Measurements from ENCODE around the gene F2. TPM values are rescaled to one million over a fixed set of nuclear protein-coding genes. Genes with fewer than 3 reads are reported as not detected.
A peak's percentile ranks its signal among the peaks of the same experiment; 100 is the strongest.

Gene F2
- total and polyA plus RNA-seq, 2 of the 13 experiments (the other 11 are each of a cell fraction or from before 2014, with no cell fraction given): 330 to 801 TPM

DNA sequence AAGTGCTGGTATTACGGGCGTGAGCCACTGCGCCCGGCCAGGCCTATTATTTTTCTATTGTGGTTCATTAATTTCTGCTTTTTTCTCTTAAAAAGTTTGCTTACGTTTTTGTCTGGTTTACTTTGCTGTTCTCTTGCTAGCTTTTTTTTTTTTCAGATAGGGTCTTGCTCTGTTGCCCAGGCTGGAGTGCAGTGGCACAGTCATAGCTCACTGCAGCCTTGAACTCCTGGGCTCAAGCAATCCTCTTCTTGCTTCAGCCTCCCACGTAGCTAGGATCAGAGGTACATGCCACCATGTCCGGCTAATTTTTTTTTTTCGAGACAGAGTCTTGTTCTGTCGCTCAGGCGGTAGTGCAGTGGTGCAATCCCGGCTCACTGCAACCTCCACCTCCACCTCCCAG lies 18.7 kb downstream of the F2 start:
- peaks cover 14% of the 10 kb centered on the region for H3K4me1 ChIP-seq (ENCODE audit: insufficient read depth, low read length)
- H3K9ac ChIP-seq (ENCODE audit: insufficient read depth, low read depth, low read length): no peak overlapping the region
- H2AFZ ChIP-seq (ENCODE audit: low read length): no peak overlapping the region
- in situ Hi-C loops (cut with HindIII; ENCODE audit: extremely low pct_ligation_motif_present, low pct_unique_long_range_greater_than_20kb) (no loop called here), intact Hi-C loops (cut with micrococcal nuclease; ENCODE audit: unreplicated experiment) (no loop called here)
- no peak overlapping the region for H3K27ac ChIP-seq (ENCODE audit: extremely low read length, insufficient read depth, low read length)
- FAIRE-seq: no peak
- no TSS peak for BruUV-seq (replicated peaks)
- peaks cover 11% of the 10 kb centered on the region for H3K79me2 ChIP-seq (ENCODE audit: insufficient read depth, low read length)
- no peaks in the 10 kb centered on the region for H3K9me3 ChIP-seq (ENCODE audit: low read length)
- no peak for ATAC-seq
- TF ChIP-seq POLR2G (IDR thresholded peaks at IDR 0.05; ENCODE audit: low read depth, low read length) (0 out of 2 replicates have a peak, but pooled peaks have one; percentile 33), ZNF121 (CRISPR knock-in tag; IDR thresholded peaks at IDR 0.05) (peak; percentile 90), NFKB2 (CRISPR knock-in tag; IDR thresholded peaks at IDR 0.05; ENCODE audit: borderline replicate concordance) (no peak), ZNF362 (CRISPR knock-in tag; IDR thresholded peaks at IDR 0.05; ENCODE audit: borderline replicate concordance) (0 out of 2 replicates have a peak, but pooled peaks have one; percentile 23), ZFP90 (CRISPR knock-in tag; IDR thresholded peaks at IDR 0.05; ENCODE audit: borderline replicate concordance) (0 out of 2 replicates have a peak, but pooled peaks have one; percentile 26)
- H4K20me1 ChIP-seq (ENCODE audit: insufficient read depth, low read length): peaks cover 37% of the 10 kb centered on the region
- DNase-seq (ENCODE audit: low spot score): no peak
- peaks cover 23 to 56% of the 10 kb centered on the region in 2 experiments for H3K36me3 ChIP-seq (replicated peaks in 1 of 2; ENCODE audit: control insufficient read depth in 1 of 2, insufficient read depth in 2 of 2, low read length in 2 of 2)
- ChIA-PET CTCF (ENCODE audit: low intra/inter-chr PET ratio, low total read pairs) (no interaction called here), POLR2A (interaction anchor here (0.7 to 8.3 kb wide), 4 partner anchors 10 to 62 kb away, joined by 3 to 58 read pairs (median 4); partner anchors contain the start of gene F2)
- 98% methylated on average over 11 of the region's 11 CpGs for WGBS (ENCODE audit: low lambda C conversion rate)
- H3K27me3 ChIP-seq (ENCODE audit: control insufficient read depth in 1 of 2, insufficient read depth in 2 of 2, low read length in 2 of 2): no peaks in the 10 kb centered on the region
- H3K4me3 ChIP-seq (replicated peaks in 1 of 3; ENCODE audit: insufficient read depth in 1 of 3, low read depth in 2 of 3, low read length in 3 of 3): no peak overlapping the region
- no peak overlapping the region for H3K4me2 ChIP-seq (ENCODE audit: low read depth, low read length)

DNA sequence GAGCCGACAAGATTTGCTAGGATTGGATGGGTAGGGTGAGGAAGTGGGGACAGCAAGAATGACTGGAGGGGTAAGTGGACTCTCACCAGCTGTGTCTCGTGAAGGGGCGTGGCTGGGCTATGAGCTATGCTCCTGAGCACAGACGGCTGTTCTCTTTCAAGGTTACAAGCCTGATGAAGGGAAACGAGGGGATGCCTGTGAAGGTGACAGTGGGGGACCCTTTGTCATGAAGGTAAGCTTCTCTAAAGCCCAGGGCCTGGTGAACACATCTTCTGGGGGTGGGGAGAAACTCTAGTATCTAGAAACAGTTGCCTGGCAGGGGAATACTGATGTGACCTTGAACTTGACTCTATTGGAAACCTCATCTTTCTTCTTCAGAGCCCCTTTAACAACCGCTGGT lies 19.9 kb downstream of the F2 start:
- H3K27ac ChIP-seq (ENCODE audit: extremely low read length, insufficient read depth, low read length): no peak overlapping the region
- ChIA-PET CTCF (ENCODE audit: low intra/inter-chr PET ratio, low total read pairs) (no interaction called here), POLR2A (interaction anchor here (1.4 to 8.3 kb wide), 3 partner anchors 10 to 19 kb away, joined by 3 to 58 read pairs (median 3); partner anchors contain the start of gene F2)
- no peak overlapping the region for H3K4me3 ChIP-seq (replicated peaks in 1 of 3; ENCODE audit: insufficient read depth in 1 of 3, low read depth in 2 of 3, low read length in 3 of 3)
- in situ Hi-C loops (cut with HindIII; ENCODE audit: extremely low pct_ligation_motif_present, low pct_unique_long_range_greater_than_20kb): no loop called here
- no TSS peak for BruUV-seq (replicated peaks)
- intact Hi-C loops (cut with micrococcal nuclease; ENCODE audit: unreplicated experiment): no loop called here
- H3K9me3 ChIP-seq (ENCODE audit: low read length): no peaks in the 10 kb centered on the region
- H3K9ac ChIP-seq (ENCODE audit: insufficient read depth, low read depth, low read length): no peak overlapping the region
- H3K4me1 ChIP-seq (ENCODE audit: insufficient read depth, low read length): peaks cover 14% of the 10 kb centered on the region
- WGBS (ENCODE audit: low lambda C conversion rate): 84% methylated on average over 6 of the region's 6 CpGs
- H3K27me3 ChIP-seq (ENCODE audit: control insufficient read depth in 1 of 2, insufficient read depth in 2 of 2, low read length in 2 of 2): no peaks in the 10 kb centered on the region
- H4K20me1 ChIP-seq (ENCODE audit: insufficient read depth, low read length): peaks cover 37% of the 10 kb centered on the region
- H3K4me2 ChIP-seq (ENCODE audit: low read depth, low read length): no peak overlapping the region
- H3K36me3 ChIP-seq (replicated peaks in 1 of 2; ENCODE audit: control insufficient read depth in 1 of 2, insufficient read depth in 2 of 2, low read length in 2 of 2): peaks cover 24 to 54% of the 10 kb centered on the region in 2 experiments
- H2AFZ ChIP-seq (ENCODE audit: low read length): no peak overlapping the region
- DNase-seq (ENCODE audit: low spot score) (no peak), ATAC-seq (peak; percentile 9), FAIRE-seq (no peak)
- H3K79me2 ChIP-seq (ENCODE audit: insufficient read depth, low read length): peaks cover 8% of the 10 kb centered on the region
- TF ChIP-seq GTF2F1 (IDR thresholded peaks at IDR 0.05; ENCODE audit: low read length) (no peak), ARID3A (IDR thresholded peaks at IDR 0.05; ENCODE audit: low read depth, low read length) (no peak), BORCS8-MEF2B (CRISPR knock-in tag; IDR thresholded peaks at IDR 0.05) (no peak), ZNF660 (CRISPR knock-in tag; IDR thresholded peaks at IDR 0.05; ENCODE audit: borderline replicate concordance, low read depth) (no peak), POLR2AphosphoS5 (IDR thresholded peaks at IDR 0.05; ENCODE audit: low read depth, low read length) (peak; percentile 25; the same call in 1 of the 2 replicates)
- TF ChIP-seq, protein P1, sequence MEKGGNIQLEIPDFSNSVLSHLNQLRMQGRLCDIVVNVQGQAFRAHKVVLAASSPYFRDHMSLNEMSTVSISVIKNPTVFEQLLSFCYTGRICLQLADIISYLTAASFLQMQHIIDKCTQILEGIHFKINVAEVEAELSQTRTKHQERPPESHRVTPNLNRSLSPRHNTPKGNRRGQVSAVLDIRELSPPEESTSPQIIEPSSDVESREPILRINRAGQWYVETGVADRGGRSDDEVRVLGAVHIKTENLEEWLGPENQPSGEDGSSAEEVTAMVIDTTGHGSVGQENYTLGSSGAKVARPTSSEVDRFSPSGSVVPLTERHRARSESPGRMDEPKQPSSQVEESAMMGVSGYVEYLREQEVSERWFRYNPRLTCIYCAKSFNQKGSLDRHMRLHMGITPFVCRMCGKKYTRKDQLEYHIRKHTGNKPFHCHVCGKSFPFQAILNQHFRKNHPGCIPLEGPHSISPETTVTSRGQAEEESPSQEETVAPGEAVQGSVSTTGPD (CRISPR knock-in tag; IDR thresholded peaks at IDR 0.05): no peak
